Gastroesophageal sphincter (tissue), 4 donors: ENCODE results near the gene ZSCAN16. TPM values are rescaled to one million over a fixed set of nuclear protein-coding genes. Genes with fewer than 3 reads are reported as not detected.
A peak's percentile ranks its signal among the peaks of the same experiment; 100 is the strongest.

ENCODE experiments used
- ATAC-seq: fragments of 150-250 bp; one replicate; pipeline ENCODE4 v1.9.1; 2016; ENCODE audit warnings: mild to moderate bottlenecking, moderate library complexity
- H3K27ac ChIP-seq, 4 donors: fragments of 200-600 bp; sonication (generic) in 3 of 4; 1 replicate in 3 of 4; 2 replicates in 1 of 4; pipeline ENCODE4 v1.5.1; 2016 to 2019
- H3K27me3 ChIP-seq: fragments of 200-600 bp; sonication (generic); one replicate; pipeline ENCODE4 v1.5.1; 2019
- H3K36me3 ChIP-seq, 2 donors: fragments of 200-600 bp; sonication (generic); one replicate each; pipeline ENCODE4 v1.5.1; 2019; ENCODE audit warnings: control low read depth in 1 of 2
- H3K4me1 ChIP-seq, 3 donors: fragments of 200-600 bp; sonication (generic); 1 replicate in 2 of 3; 2 replicates in 1 of 3; pipeline ENCODE4 v1.5.1; 2016 to 2019; ENCODE audit warnings: control low read depth in 2 of 3
- H3K4me3 ChIP-seq, 2 donors: fragments of 200-600 bp; sonication (generic); one replicate each; pipeline ENCODE4 v1.5.1; 2019; ENCODE audit warnings: mild to moderate bottlenecking in 1 of 2, moderate library complexity in 1 of 2
- H3K9me3 ChIP-seq, 3 donors: fragments of 200-600 bp; sonication (generic); one replicate each; pipeline ENCODE4 v1.5.1; 2017 to 2019; ENCODE audit warnings: control low read depth in 2 of 3
- EP300 ChIP-seq: sonication (generic); formaldehyde crosslinking; IDR thresholded peaks from one replicate; pipeline ENCODE4 v1.6.1; 2017; ENCODE audit warnings: antibody characterized with exemption, mild to moderate bottlenecking
- POLR2A ChIP-seq, 2 donors: fragments of 450-650 bp; IDR thresholded peaks; one replicate each; pipeline ENCODE4 v1.6.1; 2017; ENCODE audit warnings: antibody characterized with exemption in 2 of 2, mild to moderate bottlenecking in 2 of 2, moderate library complexity in 1 of 2
- POLR2AphosphoS5 ChIP-seq: sonication (generic); formaldehyde crosslinking; IDR thresholded peaks from one replicate; pipeline ENCODE4 v1.6.1; 2017; ENCODE audit warnings: antibody characterized with exemption
- WGBS, 2 donors: methylation state at CpG; one replicate each; pipeline ENCODE4 v1.1.5; 2018; ENCODE audit warnings: low coverage in 1 of 2; 5-methylcytosine and 5-hydroxymethylcytosine counted together
- total RNA-seq, 4 donors: library from RNA; depleted of rRNA; stranded (reverse); fragments of >200 nt; gene quantifications; one replicate each; pipeline ENCODE4 v1.1.0, GENCODE V29; 2016
- TF ChIP-seq, protein P1 (sequence below), 4 experiments: fragments of 200-600 bp in 2 of 4; fragments of 450-650 bp in 2 of 4; sonication (generic) in 1 of 4; IDR thresholded peaks; one replicate each; pipeline ENCODE4 v1.5.1; 2017 to 2019; ENCODE audit warnings: antibody characterized with exemption in 4 of 4, mild to moderate bottlenecking in 2 of 4, moderate library complexity in 2 of 4

ZSCAN16 gene
- total RNA-seq, 4 donors from 2014 or later = 4.4 to 7.1 (median 5.0) TPM

GRCh38 chr6:28104392-28105244 lies 19.8 kb upstream of the ZSCAN16 start:
- TF ChIP-seq POLR2A (IDR thresholded peaks at IDR 0.05) = peak; percentile 41 to 52
- TF ChIP-seq EP300 = no peak
- TF ChIP-seq POLR2AphosphoS5 = peak; percentile 35
- TF ChIP-seq, protein P1, sequence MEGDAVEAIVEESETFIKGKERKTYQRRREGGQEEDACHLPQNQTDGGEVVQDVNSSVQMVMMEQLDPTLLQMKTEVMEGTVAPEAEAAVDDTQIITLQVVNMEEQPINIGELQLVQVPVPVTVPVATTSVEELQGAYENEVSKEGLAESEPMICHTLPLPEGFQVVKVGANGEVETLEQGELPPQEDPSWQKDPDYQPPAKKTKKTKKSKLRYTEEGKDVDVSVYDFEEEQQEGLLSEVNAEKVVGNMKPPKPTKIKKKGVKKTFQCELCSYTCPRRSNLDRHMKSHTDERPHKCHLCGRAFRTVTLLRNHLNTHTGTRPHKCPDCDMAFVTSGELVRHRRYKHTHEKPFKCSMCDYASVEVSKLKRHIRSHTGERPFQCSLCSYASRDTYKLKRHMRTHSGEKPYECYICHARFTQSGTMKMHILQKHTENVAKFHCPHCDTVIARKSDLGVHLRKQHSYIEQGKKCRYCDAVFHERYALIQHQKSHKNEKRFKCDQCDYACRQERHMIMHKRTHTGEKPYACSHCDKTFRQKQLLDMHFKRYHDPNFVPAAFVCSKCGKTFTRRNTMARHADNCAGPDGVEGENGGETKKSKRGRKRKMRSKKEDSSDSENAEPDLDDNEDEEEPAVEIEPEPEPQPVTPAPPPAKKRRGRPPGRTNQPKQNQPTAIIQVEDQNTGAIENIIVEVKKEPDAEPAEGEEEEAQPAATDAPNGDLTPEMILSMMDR (IDR thresholded peaks at IDR 0.05) = peak; percentile 34 to 74 (median 68)
- 0 to 1% methylated on average over 7 to 12 of the region's 54 CpGs for WGBS, 2 donors
- ATAC-seq = peak; percentile 99
- no peaks in the 10 kb centered on the region for H3K36me3 ChIP-seq
- H3K27ac ChIP-seq = peak overlapping the region; percentile 44 to 89 (median 87)
- H3K4me1 ChIP-seq = peaks cover 0 to 5% (median 0%) of the 10 kb centered on the region in 3 donors
- H3K4me3 ChIP-seq = peak overlapping the region; percentile 72 to 95
- H3K27me3 ChIP-seq = no peaks in the 10 kb centered on the region
- no peaks in the 10 kb centered on the region for H3K9me3 ChIP-seq

- 28 to 29% methylated on average over 3 to 5 of the region's 5 CpGs for WGBS, 2 donors
- TF ChIP-seq, protein P1 (IDR thresholded peaks at IDR 0.05) = no peak
- TF ChIP-seq POLR2AphosphoS5 (no peak), POLR2A (IDR thresholded peaks at IDR 0.05) (no peak), EP300 (no peak)
- peak overlapping the region in 3 of 4 donors; percentile 85 to 89 (median 89) for H3K27ac ChIP-seq
These were observed 19.2 kb upstream of the ZSCAN16 start for GRCh38 chr6:28105245-28105639.

GRCh38 chr6:28107506-28107905 lies 16.9 kb upstream of the ZSCAN16 start:
- no peak for ATAC-seq
- WGBS, 2 donors = no CpG with 5 or more reads among the region's 3 CpGs

More at GRCh38 chr6:28105245-28105639, 19.2 kb upstream of the ZSCAN16 start:
- Histone ChIP-seq H3K4me3 (peak overlapping the region; percentile 72 to 95), H3K4me1 (peaks cover 0 to 5% (median 0%) of the 10 kb centered on the region in 3 donors), H3K36me3 (no peaks in the 10 kb centered on the region), H3K27me3 (no peaks in the 10 kb centered on the region), H3K9me3 (no peaks in the 10 kb centered on the region)
- no peak for ATAC-seq

GRCh38 chr6:28111964-28112363 lies 12.4 kb upstream of the ZSCAN16 start:
- Histone ChIP-seq H3K4me1 (no peaks in the 10 kb centered on the region), H3K27me3 (no peaks in the 10 kb centered on the region), H3K9me3 (no peaks in the 10 kb centered on the region), H3K27ac (no peak overlapping the region), H3K4me3 (no peak overlapping the region), H3K36me3 (peaks cover 0 to 30% of the 10 kb centered on the region in 2 donors)
- no peak for ATAC-seq
- TF ChIP-seq, protein P1 (IDR thresholded peaks at IDR 0.05) = no peak
- TF ChIP-seq POLR2A (IDR thresholded peaks at IDR 0.05) (no peak), POLR2AphosphoS5 (no peak), EP300 (no peak)
- 85 to 94% methylated on average over 3 of the region's 3 CpGs for WGBS, 2 donors

More at GRCh38 chr6:28107506-28107905, 16.9 kb upstream of the ZSCAN16 start:
- Histone ChIP-seq H3K4me3 (no peak overlapping the region), H3K36me3 (no peaks in the 10 kb centered on the region), H3K27ac (no peak overlapping the region), H3K9me3 (no peaks in the 10 kb centered on the region), H3K4me1 (peaks cover 0 to 5% (median 0%) of the 10 kb centered on the region in 3 donors), H3K27me3 (no peaks in the 10 kb centered on the region)
- TF ChIP-seq, protein P1 (IDR thresholded peaks at IDR 0.05) = no peak

- peaks cover 0 to 66% of the 10 kb centered on the region in 2 donors for H3K36me3 ChIP-seq
- no peaks in the 10 kb centered on the region for H3K9me3 ChIP-seq
- TF ChIP-seq, protein P1 (IDR thresholded peaks at IDR 0.05) = no peak
- no peak for TF ChIP-seq POLR2AphosphoS5
- no peak for TF ChIP-seq EP300
- no peak for TF ChIP-seq POLR2A (IDR thresholded peaks at IDR 0.05)
- no peak overlapping the region for H3K27ac ChIP-seq
- ATAC-seq = no peak
- H3K4me3 ChIP-seq = no peak overlapping the region
- no peaks in the 10 kb centered on the region for H3K27me3 ChIP-seq
- no peaks in the 10 kb centered on the region for H3K4me1 ChIP-seq
- 58 to 84% methylated on average over 2 of the region's 2 CpGs for WGBS, 2 donors
These were observed 8.6 kb upstream of the ZSCAN16 start for GRCh38 chr6:28115799-28116198.
